Calu3 (cell line): ENCODE results near the gene PACRG. TPM values are rescaled to one million over a fixed set of nuclear protein-coding genes. Genes with fewer than 3 reads are reported as not detected.

ENCODE experiments used
- BruUV-seq: library from RNA; stranded (reverse); fragments of 400-500 nt; replicated peaks from 2 replicates; lab custom pipeline; 2021; lab: Mats Ljungman, UMichigan
- CTCF ChIA-PET: fragments of 300-600 bp; sonication (Branson Sonifier 250); formaldehyde crosslinking; loops from one replicate; lab custom pipeline; 2022; ENCODE audit warnings: antibody characterized with exemption; lab: Charles Lee
- DNase-seq: peaks from one replicate; pipeline ENCODE4 v3.0.0; 2022
- H3K27ac Mint-ChIP-seq: one replicate; pipeline ENCODE4 v1.8.0; 2022; ENCODE audit warnings: mixed read lengths; ENCODE audit not compliant: unreplicated experiment
- H3K27me3 Mint-ChIP-seq: one replicate; pipeline ENCODE4 v1.8.0; 2022; ENCODE audit warnings: mixed read lengths; ENCODE audit not compliant: unreplicated experiment
- H3K36me3 Mint-ChIP-seq: one replicate; pipeline ENCODE4 v1.8.0; 2022; ENCODE audit warnings: mild to moderate bottlenecking, moderate library complexity, mixed read lengths; ENCODE audit not compliant: insufficient read depth, unreplicated experiment
- H3K4me1 Mint-ChIP-seq: one replicate; pipeline ENCODE4 v1.8.0; 2022; ENCODE audit warnings: mild to moderate bottlenecking, low read depth, mixed read lengths; ENCODE audit not compliant: unreplicated experiment
- H3K4me3 Mint-ChIP-seq: one replicate; pipeline ENCODE4 v1.8.0; 2022; ENCODE audit warnings: mild to moderate bottlenecking, low read depth, moderate library complexity, mixed read lengths; ENCODE audit not compliant: unreplicated experiment
- H3K9me3 Mint-ChIP-seq: one replicate; pipeline ENCODE4 v1.8.0; 2022; ENCODE audit warnings: low read depth, mixed read lengths; ENCODE audit not compliant: unreplicated experiment
- intact Hi-C: fragments of 100-400 bp; cut with micrococcal nuclease; formaldehyde crosslinking; loops from one replicate; pipeline ENCODE4 v1.10.0; 2022; ENCODE audit not compliant: unreplicated experiment
- total RNA-seq: library from RNA; stranded (reverse); gene quantifications from 2 replicates; pipeline ENCODE4 v1.2.3, GENCODE V29; 2022
- TF ChIP-seq, protein P1 (sequence below): fragments of 200-600 bp; IDR thresholded peaks from one replicate; pipeline ENCODE4 v1.8.0; 2022; ENCODE audit warnings: antibody characterized with exemption; ENCODE audit not compliant: unreplicated experiment

PACRG gene
- total RNA-seq, 1 experiment from 2014 or later: 1.5 TPM

DNA sequence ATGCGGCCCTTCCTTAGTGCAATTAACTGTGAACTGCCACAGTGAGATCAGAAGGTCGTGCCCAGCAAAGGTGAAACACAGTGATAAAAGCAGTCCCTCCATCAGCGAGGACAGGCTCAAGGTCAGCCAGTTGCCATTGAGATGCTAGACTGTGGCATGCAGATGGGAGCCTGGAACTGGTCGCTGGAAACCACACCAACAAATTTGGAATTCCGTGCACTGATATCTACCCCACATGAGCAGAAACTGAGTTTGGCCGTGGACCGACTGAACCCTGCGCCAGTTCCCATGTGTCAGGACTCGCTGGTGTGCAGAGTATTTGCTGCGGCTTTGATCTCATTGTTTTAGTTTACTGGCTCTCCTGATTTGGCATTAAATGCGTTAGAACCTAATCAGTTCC is 561.1 kb downstream of the PACRG start:
- intact Hi-C loops: no loop called here
- Mint-ChIP-seq H3K4me1 (peaks cover 9% of the 10 kb centered on the region), H3K36me3 (no peaks in the 10 kb centered on the region), H3K9me3 (peaks cover 6% of the 10 kb centered on the region), H3K4me3 (no peak overlapping the region), H3K27me3 (no peaks in the 10 kb centered on the region), H3K27ac (no peak overlapping the region)
- TF ChIP-seq, protein P1, sequence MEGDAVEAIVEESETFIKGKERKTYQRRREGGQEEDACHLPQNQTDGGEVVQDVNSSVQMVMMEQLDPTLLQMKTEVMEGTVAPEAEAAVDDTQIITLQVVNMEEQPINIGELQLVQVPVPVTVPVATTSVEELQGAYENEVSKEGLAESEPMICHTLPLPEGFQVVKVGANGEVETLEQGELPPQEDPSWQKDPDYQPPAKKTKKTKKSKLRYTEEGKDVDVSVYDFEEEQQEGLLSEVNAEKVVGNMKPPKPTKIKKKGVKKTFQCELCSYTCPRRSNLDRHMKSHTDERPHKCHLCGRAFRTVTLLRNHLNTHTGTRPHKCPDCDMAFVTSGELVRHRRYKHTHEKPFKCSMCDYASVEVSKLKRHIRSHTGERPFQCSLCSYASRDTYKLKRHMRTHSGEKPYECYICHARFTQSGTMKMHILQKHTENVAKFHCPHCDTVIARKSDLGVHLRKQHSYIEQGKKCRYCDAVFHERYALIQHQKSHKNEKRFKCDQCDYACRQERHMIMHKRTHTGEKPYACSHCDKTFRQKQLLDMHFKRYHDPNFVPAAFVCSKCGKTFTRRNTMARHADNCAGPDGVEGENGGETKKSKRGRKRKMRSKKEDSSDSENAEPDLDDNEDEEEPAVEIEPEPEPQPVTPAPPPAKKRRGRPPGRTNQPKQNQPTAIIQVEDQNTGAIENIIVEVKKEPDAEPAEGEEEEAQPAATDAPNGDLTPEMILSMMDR: no peak
- no peak for DNase-seq
- CTCF ChIA-PET: no interaction called here
- no TSS peak for BruUV-seq

DNA sequence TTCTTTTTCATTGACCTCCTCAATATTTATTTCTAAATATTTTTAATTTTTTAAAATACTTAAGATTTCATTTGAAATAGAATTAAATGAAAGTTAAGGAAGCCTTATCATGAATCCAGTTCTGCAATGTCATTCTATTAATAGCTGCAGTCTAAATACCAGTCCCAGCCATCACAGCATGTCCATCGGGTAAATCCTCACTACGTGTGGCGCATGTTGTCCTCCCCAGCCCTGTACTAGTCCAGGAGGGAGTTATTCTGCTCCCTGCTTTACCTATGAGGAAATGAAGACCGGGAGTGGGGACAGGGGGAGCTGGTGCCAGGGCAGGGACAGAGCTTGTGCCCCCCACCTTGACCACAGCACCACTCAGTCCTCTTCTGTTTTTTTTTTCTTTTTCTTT is 561.7 kb downstream of the PACRG start:
- Mint-ChIP-seq H3K4me3 (no peak overlapping the region), H3K36me3 (no peaks in the 10 kb centered on the region), H3K9me3 (peaks cover 6% of the 10 kb centered on the region), H3K27ac (no peak overlapping the region), H3K27me3 (no peaks in the 10 kb centered on the region), H3K4me1 (peaks cover 9% of the 10 kb centered on the region)
- BruUV-seq: no TSS peak
- CTCF ChIA-PET: no interaction called here
- TF ChIP-seq, protein P1: no peak
- no peak for DNase-seq
- intact Hi-C loops: no loop called here

DNA sequence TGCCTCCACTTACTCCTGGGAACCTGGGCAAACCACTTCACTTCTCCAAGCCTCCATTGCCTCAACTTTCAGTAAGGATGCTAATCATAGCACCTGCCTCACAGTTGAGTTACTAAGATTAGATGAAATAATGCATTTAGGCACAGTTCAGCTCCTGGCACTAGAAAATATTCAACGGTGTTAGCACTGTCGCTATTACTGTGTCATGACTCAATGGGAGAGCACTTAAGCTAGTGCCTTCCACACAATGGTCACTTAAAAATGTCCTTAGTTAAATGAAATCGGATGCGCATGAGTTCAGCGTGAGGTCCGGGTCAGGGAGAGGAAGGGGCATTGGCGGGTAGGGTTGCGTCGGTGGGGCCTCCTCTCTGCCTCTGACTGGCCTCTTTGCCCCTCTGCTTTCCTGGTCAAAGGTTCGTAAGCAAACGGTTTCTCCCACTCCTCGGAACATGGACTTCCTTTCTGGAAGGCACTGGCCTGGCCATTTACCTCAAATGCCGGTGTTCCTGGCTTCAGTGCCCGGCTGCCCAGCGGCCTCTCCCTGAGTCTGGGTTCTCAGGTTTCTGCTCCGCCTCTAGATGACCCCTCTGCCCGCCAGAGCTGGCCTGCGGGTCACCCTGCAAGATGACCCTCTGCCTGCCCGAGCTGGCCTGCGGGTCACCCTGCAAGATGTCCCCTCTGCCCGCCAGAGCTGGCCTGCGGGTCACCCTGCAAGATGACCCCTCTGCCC is 562.9 kb downstream of the PACRG start:
- intact Hi-C loops: no loop called here
- BruUV-seq: no TSS peak
- no peaks in the 10 kb centered on the region for H3K27me3 Mint-ChIP-seq
- no peak overlapping the region for H3K4me3 Mint-ChIP-seq
- DNase-seq: no peak
- peaks cover under 1% of the 10 kb centered on the region for H3K4me1 Mint-ChIP-seq
- no peak overlapping the region for H3K27ac Mint-ChIP-seq
- TF ChIP-seq, protein P1: no peak
- peaks cover 6% of the 10 kb centered on the region for H3K9me3 Mint-ChIP-seq
- H3K36me3 Mint-ChIP-seq: no peaks in the 10 kb centered on the region
- CTCF ChIA-PET: no interaction called here

DNA sequence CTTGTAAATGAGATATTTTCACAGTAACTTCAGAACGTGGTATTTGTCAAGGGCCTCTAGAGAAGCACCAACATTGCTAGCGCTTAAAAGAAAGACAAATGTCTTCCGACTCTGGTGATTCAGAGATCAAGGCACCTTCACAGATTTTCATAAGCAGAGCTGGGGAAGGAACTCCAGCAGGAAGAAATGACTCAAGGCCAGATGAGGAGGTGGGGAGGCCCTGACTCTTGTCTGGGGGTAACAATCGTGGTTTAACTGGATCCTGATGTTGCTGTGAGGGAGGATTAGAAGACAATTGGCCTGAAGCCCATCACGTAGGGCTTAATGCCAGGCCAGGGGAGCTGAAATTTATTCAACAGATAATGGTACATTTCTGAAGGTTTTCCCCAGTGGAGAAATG is 563.8 kb downstream of the PACRG start:
- no peak for DNase-seq
- H3K27ac Mint-ChIP-seq: no peak overlapping the region
- H3K9me3 Mint-ChIP-seq: peaks cover 6% of the 10 kb centered on the region
- no peaks in the 10 kb centered on the region for H3K27me3 Mint-ChIP-seq
- intact Hi-C loops: no loop called here
- TF ChIP-seq, protein P1: no peak
- H3K4me3 Mint-ChIP-seq: no peak overlapping the region
- CTCF ChIA-PET: no interaction called here
- H3K36me3 Mint-ChIP-seq: no peaks in the 10 kb centered on the region
- BruUV-seq: no TSS peak
- no peaks in the 10 kb centered on the region for H3K4me1 Mint-ChIP-seq
